OCI-LY1 (cell line): ENCODE data around the gene GALR1.

Source experiments
- EZH2 ChIP-seq: fragments of 200-600 bp; sonication (generic), shearing (Covaris generic); IDR thresholded peaks from 2 replicates; pipeline ENCODE4 v1.8.0; 2017; ENCODE audit warnings: borderline replicate concordance, mixed run types, mild to moderate bottlenecking, antibody characterized with exemption, low read length, moderate library complexity, mixed read lengths
- TF ChIP-seq, protein P1 (sequence below): fragments of 200-600 bp; sonication (generic), shearing (Covaris generic); IDR thresholded peaks from 2 replicates; pipeline ENCODE4 v1.5.1; 2017; ENCODE audit warnings: mild to moderate bottlenecking, antibody characterized with exemption, low read length, moderate library complexity, mixed read lengths

GRCh38 chr18:77223653-77224052 lies 26.0 kb upstream of the GALR1 start:
- TF ChIP-seq, protein P1, sequence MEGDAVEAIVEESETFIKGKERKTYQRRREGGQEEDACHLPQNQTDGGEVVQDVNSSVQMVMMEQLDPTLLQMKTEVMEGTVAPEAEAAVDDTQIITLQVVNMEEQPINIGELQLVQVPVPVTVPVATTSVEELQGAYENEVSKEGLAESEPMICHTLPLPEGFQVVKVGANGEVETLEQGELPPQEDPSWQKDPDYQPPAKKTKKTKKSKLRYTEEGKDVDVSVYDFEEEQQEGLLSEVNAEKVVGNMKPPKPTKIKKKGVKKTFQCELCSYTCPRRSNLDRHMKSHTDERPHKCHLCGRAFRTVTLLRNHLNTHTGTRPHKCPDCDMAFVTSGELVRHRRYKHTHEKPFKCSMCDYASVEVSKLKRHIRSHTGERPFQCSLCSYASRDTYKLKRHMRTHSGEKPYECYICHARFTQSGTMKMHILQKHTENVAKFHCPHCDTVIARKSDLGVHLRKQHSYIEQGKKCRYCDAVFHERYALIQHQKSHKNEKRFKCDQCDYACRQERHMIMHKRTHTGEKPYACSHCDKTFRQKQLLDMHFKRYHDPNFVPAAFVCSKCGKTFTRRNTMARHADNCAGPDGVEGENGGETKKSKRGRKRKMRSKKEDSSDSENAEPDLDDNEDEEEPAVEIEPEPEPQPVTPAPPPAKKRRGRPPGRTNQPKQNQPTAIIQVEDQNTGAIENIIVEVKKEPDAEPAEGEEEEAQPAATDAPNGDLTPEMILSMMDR = no peak
- TF ChIP-seq EZH2 = no peak
